GM12878 (cell line): Measurements from ENCODE around the gene GDE1. TPM values are rescaled to one million over a fixed set of nuclear protein-coding genes. Genes with fewer than 3 reads are reported as not detected.

Experiments
- ATAC-seq: fragments of 200-7000 bp; cut with Tn5 transposase; 3 replicates; pipeline ENCODE4 v1.9.1; 2020; ENCODE audit warnings: mild to moderate bottlenecking, moderate library complexity
- BruUV-seq: library from RNA; stranded (reverse); fragments of 400-500 nt; replicated peaks from 2 replicates; lab custom pipeline; 2021; lab: Mats Ljungman, UMichigan
- CTCF ChIA-PET: fragments of 300-600 bp; sonication (Branson Sonifier 250); formaldehyde crosslinking; extraction: SDS; loops from one replicate; lab custom pipeline; 2021; ENCODE audit warnings: inconsistent platforms; lab: Yijun Ruan, JAX
- POLR2A ChIA-PET: fragments of 350-600 bp; formaldehyde crosslinking; extraction: SDS; loops from one replicate; lab custom pipeline; 2021; ENCODE audit warnings: inconsistent platforms; lab: Charles Lee
- RAD21 ChIA-PET: fragments of 300-600 bp; sonication (Branson Sonifier 250); formaldehyde crosslinking; loops from one replicate; lab custom pipeline; 2023; ENCODE audit warnings: antibody characterized with exemption; ENCODE audit not compliant: unreplicated experiment; lab: Charles Lee
- SMC1A ChIA-PET: fragments of 300-600 bp; sonication (Branson Sonifier 250); formaldehyde crosslinking; loops from one replicate; lab custom pipeline; 2023; ENCODE audit not compliant: unreplicated experiment, uncharacterized antibody; lab: Charles Lee
- DNase-seq: peaks from one replicate; pipeline ENCODE4 v3.0.0-alpha.2; 2011; ENCODE audit warnings: low read depth, low spot score
- FAIRE-seq: peaks from 3 replicates; lab custom pipeline; 2011; peaks lifted over from hg19 to GRCh38; lab: Jason Lieb, UNC
- H2AFZ ChIP-seq: 2 replicates; pipeline ENCODE4 v1.6.0; 2011; ENCODE audit warnings: low read depth, low read length, control low read depth; ENCODE audit not compliant: control insufficient read depth
- H3K27ac ChIP-seq: 2 replicates; pipeline ENCODE4 v1.5.1; 2011; ENCODE audit warnings: control low read depth; ENCODE audit not compliant: control insufficient read depth, insufficient read depth
- H3K27me3 ChIP-seq, 2 experiments: replicated peaks in 1 of 2; 2 replicates each; pipeline versions ENCODE4 v1.6.0 to v1.6.1; 2011; ENCODE audit warnings: low read length in 1 of 2; ENCODE audit not compliant: control insufficient read depth in 2 of 2, insufficient read depth in 2 of 2
- H3K36me3 ChIP-seq, 2 experiments: 2 replicates each; pipeline ENCODE4 v1.5.1; 2011; ENCODE audit warnings: low read length in 1 of 2; ENCODE audit not compliant: control insufficient read depth in 2 of 2, insufficient read depth in 2 of 2
- H3K4me1 ChIP-seq: 2 replicates; pipeline ENCODE4 v1.6.1; 2011; ENCODE audit warnings: mild to moderate bottlenecking, low read length, moderate library complexity, mixed read lengths; ENCODE audit not compliant: control insufficient read depth, insufficient read depth
- H3K4me2 ChIP-seq: 2 replicates; pipeline ENCODE4 v1.6.0; 2011; ENCODE audit warnings: control low read depth; ENCODE audit not compliant: control insufficient read depth, insufficient read depth
- H3K4me3 ChIP-seq: fragments of 200-600 bp; sonication (generic); 2 replicates; pipeline ENCODE4 v1.5.1; 2016
- H3K79me2 ChIP-seq: 2 replicates; pipeline ENCODE4 v1.6.0; 2011; ENCODE audit warnings: low read length; ENCODE audit not compliant: control insufficient read depth, insufficient read depth
- H3K9ac ChIP-seq: 2 replicates; pipeline ENCODE4 v1.8.0; 2011; ENCODE audit warnings: low read length, control low read depth, mixed read lengths; ENCODE audit not compliant: control insufficient read depth, insufficient read depth
- H3K9me3 ChIP-seq: replicated peaks from 3 replicates; pipeline ENCODE4 v1.5.1; 2011; ENCODE audit warnings: mild to moderate bottlenecking, low read length; ENCODE audit not compliant: control insufficient read depth, insufficient read depth
- H4K20me1 ChIP-seq: 2 replicates; pipeline ENCODE4 v1.6.0; 2011; ENCODE audit not compliant: control insufficient read depth, insufficient read depth
- ATF7 ChIP-seq: fragments of 450-650 bp; IDR thresholded peaks from 2 replicates; pipeline ENCODE4 v1.6.1; 2016; ENCODE audit warnings: low read depth, mild to moderate bottlenecking
- CEBPZ ChIP-seq: fragments of 150-350 bp; IDR thresholded peaks from 2 replicates; pipeline ENCODE4 v1.6.1; 2016; ENCODE audit warnings: low read depth, low read length
- CHD4 ChIP-seq: fragments of 200-600 bp; sonication (generic); IDR thresholded peaks from 2 replicates; pipeline ENCODE4 v1.6.1; 2016; ENCODE audit warnings: mild to moderate bottlenecking
- E2F8 ChIP-seq: fragments of 450-650 bp; IDR thresholded peaks from 2 replicates; pipeline ENCODE4 v1.6.1; 2018; ENCODE audit warnings: mild to moderate bottlenecking, low read depth, moderate library complexity; ENCODE audit not compliant: partially characterized antibody
- EP300 ChIP-seq, 2 experiments: fragments of 150-350 bp in 1 of 2; IDR thresholded peaks; 2 replicates each; pipeline ENCODE4 v1.6.1; 2011 to 2012; ENCODE audit warnings: low read depth in 2 of 2, low read length in 2 of 2, borderline replicate concordance in 1 of 2, improper control_type of control experiment in 1 of 2, inconsistent platforms in 1 of 2; ENCODE audit not compliant: control insufficient read depth in 1 of 2
- KAT2A ChIP-seq: conservative IDR thresholded peaks from 2 replicates; pipeline ENCODE4 v1.6.1; 2011; ENCODE audit warnings: low read depth, low read length; ENCODE audit not compliant: control insufficient read depth
- NBN ChIP-seq: fragments of 450-650 bp; IDR thresholded peaks from 2 replicates; pipeline ENCODE4 v1.6.1; 2016
- NFYB ChIP-seq: IDR thresholded peaks from 2 replicates; pipeline ENCODE4 v1.6.1; 2011; ENCODE audit warnings: low read depth, mild to moderate bottlenecking, low read length, improper control_type of control experiment, moderate library complexity; ENCODE audit not compliant: insufficient read depth
- NR2C2 ChIP-seq: IDR thresholded peaks from 2 replicates; pipeline ENCODE4 v1.6.1; 2011; ENCODE audit warnings: borderline replicate concordance, low read depth; ENCODE audit not compliant: control insufficient read depth, insufficient read length
- SPI1 ChIP-seq: IDR thresholded peaks from 2 replicates; pipeline ENCODE4 v1.6.1; 2011; ENCODE audit warnings: low read depth, mild to moderate bottlenecking, low read length, moderate library complexity, borderline replicate concordance; ENCODE audit not compliant: insufficient read depth
- TAF1 ChIP-seq: IDR thresholded peaks from 2 replicates; pipeline ENCODE4 v1.6.1; 2011; ENCODE audit warnings: mild to moderate bottlenecking, low read depth, low read length, borderline replicate concordance
- ZNF24 ChIP-seq: fragments of 450-650 bp; IDR thresholded peaks from 2 replicates; pipeline ENCODE4 v1.6.1; 2017; ENCODE audit warnings: antibody characterized with exemption, mild to moderate bottlenecking
- ZNF592 ChIP-seq: fragments of 450-650 bp; IDR thresholded peaks from 2 replicates; pipeline ENCODE4 v1.6.1; 2017; ENCODE audit warnings: mild to moderate bottlenecking, moderate library complexity
- WGBS: methylation state at CpG from one replicate; pipeline ENCODE4 v1.1.6; 2016; ENCODE audit warnings: low lambda C conversion rate; ENCODE audit not compliant: insufficient replicate concordance, insufficient coverage; ENCODE audit errors: missing lambda C conversion rate; 5-methylcytosine and 5-hydroxymethylcytosine counted together
- in situ Hi-C: fragments of 300-500 bp; cut with MboI; formaldehyde crosslinking; loops from 9 replicates; pipeline ENCODE4 v1.14.3; 2018; ENCODE audit warnings: mixed read lengths
- intact Hi-C: fragments of 100-400 bp; cut with micrococcal nuclease; formaldehyde crosslinking; loops from one replicate; pipeline ENCODE4 v1.14.2; 2022; ENCODE audit not compliant: unreplicated experiment
- polyA plus RNA-seq, 11 experiments: library from polyadenylated mRNA; depleted of rRNA in 4 of 11; unstranded in 6 of 11; stranded (reverse) in 5 of 11; fragments of >200 nt; fragmentation: Nextera tagmentation in 4 of 11; fragmentation: Illumina TruSeq in 1 of 11; extraction: Ambion mirVana in 4 of 11; extraction: Trizol in 1 of 11; gene quantifications; 1 replicate in 1 of 11; 2 replicates in 10 of 11; pipeline versions ENCODE4 v1.2.1 to v1.2.3, GENCODE V29; 2011 to 2016; ENCODE audit warnings: inconsistent platforms in 2 of 11, missing spikeins in 2 of 11, low read depth in 1 of 11
- total RNA-seq, 4 experiments: library from RNA; depleted of rRNA in 3 of 4; stranded (reverse); fragments of >200 nt in 3 of 4; fragmentation: Illumina TruSeq in 1 of 4; extraction: Trizol in 1 of 4; gene quantifications; 2 replicates each; pipeline versions ENCODE4 v1.2.1 to v1.2.3, GENCODE V29; 2013 to 2021

Gene GDE1
- total and polyA plus RNA-seq, 10 of the 15 experiments (the other 5 are each of a cell fraction or from before 2014, with no cell fraction given) = 14.8 to 31.8 (median 21.0) TPM

GRCh38 chr16:19490619-19491018, 31.3 kb downstream of the GDE1 start:
- Histone ChIP-seq H3K9me3 (no peaks in the 10 kb centered on the region), H3K36me3 (no peaks in the 10 kb centered on the region), H4K20me1 (no peaks in the 10 kb centered on the region), H3K9ac (no peak overlapping the region), H2AFZ (no peak overlapping the region), H3K27ac (no peak overlapping the region), H3K4me3 (no peak overlapping the region), H3K27me3 (no peaks in the 10 kb centered on the region), H3K4me2 (no peak overlapping the region), H3K79me2 (no peaks in the 10 kb centered on the region), H3K4me1 (peaks cover 4% of the 10 kb centered on the region; the same call in 1 of the 2 replicates)
- RAD21 ChIA-PET = no interaction called here
- intact Hi-C loops = no loop called here
- SMC1A ChIA-PET = interaction anchor here (1.3 kb wide), 1 partner anchor 12 kb away, joined by 3 read pairs; no protein-coding TSS in a partner anchor
- no peak for DNase-seq
- 0% methylated on average over 1 of the region's 1 CpG for WGBS
- CTCF ChIA-PET = interaction anchor here (1.0 kb wide), 1 partner anchor 12 kb away, joined by 3 read pairs; no protein-coding TSS in a partner anchor
- TF ChIP-seq ZNF24 (no peak), TAF1 (no peak), CEBPZ (no peak), E2F8 (no peak), KAT2A (no peak), ZNF592 (no peak), NFYB (no peak), EP300 (IDR thresholded peaks at IDR 0.05; ENCODE audit: borderline replicate concordance in 1 of 2, control insufficient read depth in 1 of 2, low read depth in 2 of 2, low read length in 2 of 2) (no peak), CHD4 (no peak), SPI1 (no peak), ATF7 (no peak), NBN (no peak), NR2C2 (no peak)
- no peak for ATAC-seq
- in situ Hi-C loops = no loop called here
- no peak for FAIRE-seq
- POLR2A ChIA-PET = no interaction called here
- no TSS peak for BruUV-seq
